Measurements from ENCODE around the gene PIH1D2.
A peak's percentile ranks its signal among the peaks of the same experiment; 100 is the strongest.

The PIH1D2 gene

DNA sequence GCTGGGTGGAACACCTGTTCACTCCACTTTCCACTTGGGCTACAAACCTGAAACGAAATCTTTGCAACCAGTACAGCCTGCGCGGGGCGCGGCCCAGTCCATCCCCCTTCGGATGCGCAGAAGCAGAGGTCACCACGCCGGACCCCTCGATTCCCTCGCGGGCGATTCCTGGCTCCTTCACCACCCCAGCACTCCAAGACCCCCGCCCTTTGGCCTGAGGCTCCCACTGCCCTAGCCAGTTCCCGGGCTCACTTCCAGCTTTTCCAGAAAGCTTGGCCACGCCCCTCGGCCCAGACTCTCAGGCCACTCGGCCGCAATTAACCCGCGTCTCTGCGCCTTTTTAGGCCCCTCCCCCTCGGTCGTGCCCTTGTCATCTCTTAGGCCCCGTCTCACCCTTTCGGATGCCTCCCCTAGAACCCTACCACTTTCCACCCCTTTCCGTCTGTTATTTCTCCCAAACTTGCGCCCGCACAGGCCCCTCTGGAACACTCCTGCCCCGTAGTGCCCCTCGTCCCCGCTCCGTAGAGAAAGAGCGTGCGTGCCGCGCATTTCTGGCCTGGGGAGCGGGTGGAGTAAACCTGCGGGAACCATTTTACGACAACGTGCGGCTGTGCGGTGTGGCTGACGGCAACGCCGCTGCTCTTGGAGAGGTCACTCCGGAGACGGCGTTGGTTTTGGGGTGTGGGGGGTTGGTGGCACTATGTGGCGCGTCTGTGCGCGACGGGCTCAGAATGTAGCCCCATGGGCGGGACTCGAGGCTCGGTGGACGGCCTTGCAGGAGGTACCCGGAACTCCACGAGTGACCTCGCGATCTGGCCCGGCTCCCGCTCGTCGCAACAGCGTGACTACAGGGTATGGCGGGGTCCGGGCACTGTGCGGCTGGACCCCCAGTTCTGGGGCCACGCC lies 48.8 kb downstream of the PIH1D2 start, which contains the start of gene DLAT (continued):
- TF ChIP-seq, protein P1, sequence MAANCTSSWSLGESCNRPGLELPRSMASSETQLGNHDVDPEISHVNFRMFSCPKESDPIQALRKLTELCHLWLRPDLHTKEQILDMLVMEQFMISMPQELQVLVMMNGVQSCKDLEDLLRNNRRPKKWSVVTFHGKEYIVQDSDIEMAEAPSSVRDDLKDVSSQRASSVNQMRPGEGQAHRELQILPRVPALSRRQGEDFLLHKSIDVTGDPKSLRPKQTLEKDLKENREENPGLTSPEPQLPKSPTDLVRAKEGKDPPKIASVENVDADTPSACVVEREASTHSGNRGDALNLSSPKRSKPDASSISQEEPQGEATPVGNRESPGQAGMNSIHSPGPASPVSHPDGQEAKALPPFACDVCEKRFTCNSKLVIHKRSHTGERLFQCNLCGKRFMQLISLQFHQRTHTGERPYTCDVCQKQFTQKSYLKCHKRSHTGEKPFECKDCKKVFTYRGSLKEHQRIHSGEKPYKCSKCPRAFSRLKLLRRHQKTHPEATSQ (tag by site-specific recombination; IDR thresholded peaks at IDR 0.05) = no peak; the same call in 1 of the 2 replicates
- TF ChIP-seq ZNF133 (tag by site-specific recombination; IDR thresholded peaks at IDR 0.05) = no peak
- TF ChIP-seq ZNF548 (tag by site-specific recombination; IDR thresholded peaks at IDR 0.05) = no peak
- TF ChIP-seq ZNF514 (tag by site-specific recombination; IDR thresholded peaks at IDR 0.05) = no peak
- TF ChIP-seq ZNF114 (tag by site-specific recombination; IDR thresholded peaks at IDR 0.05) = no peak
- peak; percentile 82; the same call in 1 of the 2 replicates for TF ChIP-seq HOXC10 (CRISPR knock-in tag; IDR thresholded peaks at IDR 0.05)
- no peak for TF ChIP-seq ZNF157 (tag by site-specific recombination; IDR thresholded peaks at IDR 0.05)
- no peak for TF ChIP-seq ZNF302 (tag by site-specific recombination; IDR thresholded peaks at IDR 0.05; ENCODE audit: low read depth)
- TF ChIP-seq, protein P2, sequence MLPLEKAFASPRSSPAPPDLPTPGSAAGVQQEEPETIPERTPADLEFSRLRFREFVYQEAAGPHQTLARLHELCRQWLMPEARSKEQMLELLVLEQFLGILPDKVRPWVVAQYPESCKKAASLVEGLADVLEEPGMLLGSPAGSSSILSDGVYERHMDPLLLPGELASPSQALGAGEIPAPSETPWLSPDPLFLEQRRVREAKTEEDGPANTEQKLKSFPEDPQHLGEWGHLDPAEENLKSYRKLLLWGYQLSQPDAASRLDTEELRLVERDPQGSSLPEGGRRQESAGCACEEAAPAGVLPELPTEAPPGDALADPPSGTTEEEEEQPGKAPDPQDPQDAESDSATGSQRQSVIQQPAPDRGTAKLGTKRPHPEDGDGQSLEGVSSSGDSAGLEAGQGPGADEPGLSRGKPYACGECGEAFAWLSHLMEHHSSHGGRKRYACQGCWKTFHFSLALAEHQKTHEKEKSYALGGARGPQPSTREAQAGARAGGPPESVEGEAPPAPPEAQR (tag by site-specific recombination; IDR thresholded peaks at IDR 0.05) = no peak
- no peak; the same call in none of the 2 replicates for TF ChIP-seq ZNF76 (tag by site-specific recombination; IDR thresholded peaks at IDR 0.05; ENCODE audit: borderline replicate concordance, low read depth)
- TF ChIP-seq ZNF747 (tag by site-specific recombination; IDR thresholded peaks at IDR 0.05) = no peak
- TF ChIP-seq ZNF146 (tag by site-specific recombination; IDR thresholded peaks at IDR 0.05) = no peak
- TF ChIP-seq GLIS2 (tag by site-specific recombination; IDR thresholded peaks at IDR 0.05) = peak; percentile 8; the same call in 1 of the 2 replicates
- TF ChIP-seq ZNF664 (tag by site-specific recombination; IDR thresholded peaks at IDR 0.05) = no peak
- no peak for TF ChIP-seq KLF10 (tag by site-specific recombination; IDR thresholded peaks at IDR 0.05)
- no peak for TF ChIP-seq RBAK (tag by site-specific recombination; IDR thresholded peaks at IDR 0.05)
- TF ChIP-seq ZNF37A (tag by site-specific recombination; IDR thresholded peaks at IDR 0.05) = no peak
- peak; percentile 40; the same call in 1 of the 2 replicates for TF ChIP-seq YY2 (tag by site-specific recombination; IDR thresholded peaks at IDR 0.05)
- TF ChIP-seq WT1 (tag by site-specific recombination; IDR thresholded peaks at IDR 0.05) = peak; percentile 29; the same call in 1 of the 2 replicates
- TF ChIP-seq, protein P3, sequence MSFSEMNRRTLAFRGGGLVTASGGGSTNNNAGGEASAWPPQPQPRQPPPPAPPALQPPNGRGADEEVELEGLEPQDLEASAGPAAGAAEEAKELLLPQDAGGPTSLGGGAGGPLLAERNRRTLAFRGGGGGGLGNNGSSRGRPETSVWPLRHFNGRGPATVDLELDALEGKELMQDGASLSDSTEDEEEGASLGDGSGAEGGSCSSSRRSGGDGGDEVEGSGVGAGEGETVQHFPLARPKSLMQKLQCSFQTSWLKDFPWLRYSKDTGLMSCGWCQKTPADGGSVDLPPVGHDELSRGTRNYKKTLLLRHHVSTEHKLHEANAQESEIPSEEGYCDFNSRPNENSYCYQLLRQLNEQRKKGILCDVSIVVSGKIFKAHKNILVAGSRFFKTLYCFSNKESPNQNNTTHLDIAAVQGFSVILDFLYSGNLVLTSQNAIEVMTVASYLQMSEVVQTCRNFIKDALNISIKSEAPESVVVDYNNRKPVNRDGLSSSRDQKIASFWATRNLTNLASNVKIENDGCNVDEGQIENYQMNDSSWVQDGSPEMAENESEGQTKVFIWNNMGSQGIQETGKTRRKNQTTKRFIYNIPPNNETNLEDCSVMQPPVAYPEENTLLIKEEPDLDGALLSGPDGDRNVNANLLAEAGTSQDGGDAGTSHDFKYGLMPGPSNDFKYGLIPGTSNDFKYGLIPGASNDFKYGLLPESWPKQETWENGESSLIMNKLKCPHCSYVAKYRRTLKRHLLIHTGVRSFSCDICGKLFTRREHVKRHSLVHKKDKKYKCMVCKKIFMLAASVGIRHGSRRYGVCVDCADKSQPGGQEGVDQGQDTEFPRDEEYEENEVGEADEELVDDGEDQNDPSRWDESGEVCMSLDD (tag by site-specific recombination; IDR thresholded peaks at IDR 0.05) = peak; percentile 89
- TF ChIP-seq ZNF24 (tag by site-specific recombination; IDR thresholded peaks at IDR 0.05) = peak; percentile 86
- peak; percentile 30; the same call in 1 of the 2 replicates for TF ChIP-seq ZSCAN23 (tag by site-specific recombination; IDR thresholded peaks at IDR 0.05)
- TF ChIP-seq TRIM28 (IDR thresholded peaks at IDR 0.05; ENCODE audit: borderline replicate concordance, low read length) = peak; percentile 80
- TF ChIP-seq, protein P4, sequence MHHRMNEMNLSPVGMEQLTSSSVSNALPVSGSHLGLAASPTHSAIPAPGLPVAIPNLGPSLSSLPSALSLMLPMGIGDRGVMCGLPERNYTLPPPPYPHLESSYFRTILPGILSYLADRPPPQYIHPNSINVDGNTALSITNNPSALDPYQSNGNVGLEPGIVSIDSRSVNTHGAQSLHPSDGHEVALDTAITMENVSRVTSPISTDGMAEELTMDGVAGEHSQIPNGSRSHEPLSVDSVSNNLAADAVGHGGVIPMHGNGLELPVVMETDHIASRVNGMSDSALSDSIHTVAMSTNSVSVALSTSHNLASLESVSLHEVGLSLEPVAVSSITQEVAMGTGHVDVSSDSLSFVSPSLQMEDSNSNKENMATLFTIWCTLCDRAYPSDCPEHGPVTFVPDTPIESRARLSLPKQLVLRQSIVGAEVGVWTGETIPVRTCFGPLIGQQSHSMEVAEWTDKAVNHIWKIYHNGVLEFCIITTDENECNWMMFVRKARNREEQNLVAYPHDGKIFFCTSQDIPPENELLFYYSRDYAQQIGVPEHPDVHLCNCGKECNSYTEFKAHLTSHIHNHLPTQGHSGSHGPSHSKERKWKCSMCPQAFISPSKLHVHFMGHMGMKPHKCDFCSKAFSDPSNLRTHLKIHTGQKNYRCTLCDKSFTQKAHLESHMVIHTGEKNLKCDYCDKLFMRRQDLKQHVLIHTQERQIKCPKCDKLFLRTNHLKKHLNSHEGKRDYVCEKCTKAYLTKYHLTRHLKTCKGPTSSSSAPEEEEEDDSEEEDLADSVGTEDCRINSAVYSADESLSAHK (tag by site-specific recombination; IDR thresholded peaks at IDR 0.05) = 0 out of 2 replicates have a peak, but pooled peaks have one; percentile 8
- TF ChIP-seq ZBTB8A (tag by site-specific recombination; IDR thresholded peaks at IDR 0.05) = peak; percentile 89
- TF ChIP-seq ZNF785 (tag by site-specific recombination; IDR thresholded peaks at IDR 0.05) = no peak
- TF ChIP-seq ZSCAN30 (tag by site-specific recombination; IDR thresholded peaks at IDR 0.05) = no peak; the same call in 1 of the 2 replicates
- TF ChIP-seq, protein P5, sequence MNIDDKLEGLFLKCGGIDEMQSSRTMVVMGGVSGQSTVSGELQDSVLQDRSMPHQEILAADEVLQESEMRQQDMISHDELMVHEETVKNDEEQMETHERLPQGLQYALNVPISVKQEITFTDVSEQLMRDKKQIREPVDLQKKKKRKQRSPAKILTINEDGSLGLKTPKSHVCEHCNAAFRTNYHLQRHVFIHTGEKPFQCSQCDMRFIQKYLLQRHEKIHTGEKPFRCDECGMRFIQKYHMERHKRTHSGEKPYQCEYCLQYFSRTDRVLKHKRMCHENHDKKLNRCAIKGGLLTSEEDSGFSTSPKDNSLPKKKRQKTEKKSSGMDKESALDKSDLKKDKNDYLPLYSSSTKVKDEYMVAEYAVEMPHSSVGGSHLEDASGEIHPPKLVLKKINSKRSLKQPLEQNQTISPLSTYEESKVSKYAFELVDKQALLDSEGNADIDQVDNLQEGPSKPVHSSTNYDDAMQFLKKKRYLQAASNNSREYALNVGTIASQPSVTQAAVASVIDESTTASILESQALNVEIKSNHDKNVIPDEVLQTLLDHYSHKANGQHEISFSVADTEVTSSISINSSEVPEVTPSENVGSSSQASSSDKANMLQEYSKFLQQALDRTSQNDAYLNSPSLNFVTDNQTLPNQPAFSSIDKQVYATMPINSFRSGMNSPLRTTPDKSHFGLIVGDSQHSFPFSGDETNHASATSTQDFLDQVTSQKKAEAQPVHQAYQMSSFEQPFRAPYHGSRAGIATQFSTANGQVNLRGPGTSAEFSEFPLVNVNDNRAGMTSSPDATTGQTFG (tag by site-specific recombination; IDR thresholded peaks at IDR 0.05; ENCODE audit: borderline replicate concordance) = no peak
